ENCODE measurements around the gene CRACR2B.

Gene CRACR2B

GRCh38 chr11:794766-795633, 32.7 kb upstream of the CRACR2B start:
- no peak for DNase-seq (ENCODE audit: low spot score)

GRCh38 chr11:795634-796564, 31.8 kb upstream of the CRACR2B start:
- peak; percentile 87 for DNase-seq (ENCODE audit: low spot score)

- DNase-seq (ENCODE audit: low spot score): no peak
These were observed 31.0 kb upstream of the CRACR2B start for GRCh38 chr11:796565-797295.

- DNase-seq (ENCODE audit: low spot score): peak; percentile 75
These were observed 30.2 kb upstream of the CRACR2B start for GRCh38 chr11:797296-798092.

GRCh38 chr11:798093-798713, 29.5 kb upstream of the CRACR2B start, which contains the start of gene SLC25A22:
Gene SLC25A22 (minus strand): TSS chr11:798281. CDS start chr11:795006, 3,275 bp downstream.
- DNase-seq (ENCODE audit: low spot score): peak; percentile 83

- DNase-seq (ENCODE audit: low spot score): no peak
These were observed 27.9 kb upstream of the CRACR2B start for GRCh38 chr11:799641-800316.

GRCh38 chr11:800473-800872, 27.2 kb upstream of the CRACR2B start:
- no peak for DNase-seq (ENCODE audit: low spot score)

- DNase-seq (ENCODE audit: low spot score): no peak
These were observed 26.5 kb upstream of the CRACR2B start for GRCh38 chr11:801097-801780.

- no peak for DNase-seq (ENCODE audit: low spot score)
These were observed 25.6 kb upstream of the CRACR2B start for GRCh38 chr11:802018-802617.

- DNase-seq (ENCODE audit: low spot score): no peak
These were observed 24.8 kb upstream of the CRACR2B start for GRCh38 chr11:802693-803466.

- DNase-seq (ENCODE audit: low spot score): no peak
These were observed 24.3 kb upstream of the CRACR2B start for GRCh38 chr11:803467-803742.

GRCh38 chr11:803770-804598, 23.7 kb upstream of the CRACR2B start:
- no peak for DNase-seq (ENCODE audit: low spot score)

- DNase-seq (ENCODE audit: low spot score): no peak
These were observed 23.1 kb upstream of the CRACR2B start for GRCh38 chr11:804599-804964.

- DNase-seq (ENCODE audit: low spot score): peak; percentile 69
These were observed 19.1 kb upstream of the CRACR2B start for GRCh38 chr11:808427-809286.

GRCh38 chr11:809287-810039, 18.3 kb upstream of the CRACR2B start, which contains the start of gene RPLP2:
Gene RPLP2 (plus strand): TSS chr11:809967. CDS start chr11:810235, 268 bp downstream.
- peak; percentile 98 for DNase-seq (ENCODE audit: low spot score)

- no peak for DNase-seq (ENCODE audit: low spot score)
These were observed 17.6 kb upstream of the CRACR2B start for GRCh38 chr11:810040-810567.

All from activated CD4-positive, alpha-beta T cell treated with anti-CD3 and anti-CD28 coated beads, Interleukin-2, Interleukin-4, amounts not matched to agents 100 ng/mL and 50 ng/mL, durations not matched to agents 16 hours and 8 hours (primary cell).